Stimulated activated CD8-positive, alpha-beta memory T cell treated with anti-CD3 and anti-CD28 coated beads, Interleukin-15, amount 100 ng/mL, for 1 hour (primary cell): Measurements from ENCODE around the gene RAPGEF2.
"Not testable (repeated sequence)": the region's sequence is repeated elsewhere in the genome, so short reads cannot be mapped to it uniquely, and the experiment has no call there.

Source experiments
- DNase-seq: peaks from one replicate; pipeline ENCODE4 v3.0.0-alpha.2; 2020; ENCODE audit warnings: low read depth

Gene RAPGEF2

DNA sequence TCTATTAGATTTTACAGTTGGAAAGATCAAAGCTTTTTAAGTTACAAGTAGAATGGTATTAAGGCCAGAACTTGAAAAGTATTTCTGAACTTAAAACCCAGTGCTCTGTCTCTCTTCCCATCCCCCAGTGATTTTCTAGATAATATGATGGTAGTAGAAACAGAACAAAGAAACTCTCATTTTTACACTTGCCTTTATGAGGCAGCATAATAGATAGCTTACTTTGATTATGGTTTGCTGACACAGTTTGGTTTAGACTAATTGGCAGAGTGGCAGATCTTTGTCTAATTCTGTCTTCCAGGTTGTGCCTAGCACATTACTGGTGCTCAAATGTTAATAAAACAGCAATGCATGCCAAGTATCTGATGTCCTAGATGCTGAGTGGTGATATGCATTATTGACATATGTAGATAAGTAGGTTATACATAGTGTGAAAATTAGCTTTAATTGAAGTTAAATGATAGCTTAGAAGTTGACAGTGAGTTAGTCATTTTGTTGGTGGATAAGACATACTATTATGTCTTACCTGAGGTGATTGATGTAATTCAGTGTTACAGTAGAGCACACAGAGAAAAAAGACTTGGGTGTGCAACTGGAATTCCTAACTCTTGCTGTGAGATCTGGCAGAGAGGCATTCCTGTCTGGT is 4.3 kb upstream of the RAPGEF2 start:
- no peak for DNase-seq

DNA sequence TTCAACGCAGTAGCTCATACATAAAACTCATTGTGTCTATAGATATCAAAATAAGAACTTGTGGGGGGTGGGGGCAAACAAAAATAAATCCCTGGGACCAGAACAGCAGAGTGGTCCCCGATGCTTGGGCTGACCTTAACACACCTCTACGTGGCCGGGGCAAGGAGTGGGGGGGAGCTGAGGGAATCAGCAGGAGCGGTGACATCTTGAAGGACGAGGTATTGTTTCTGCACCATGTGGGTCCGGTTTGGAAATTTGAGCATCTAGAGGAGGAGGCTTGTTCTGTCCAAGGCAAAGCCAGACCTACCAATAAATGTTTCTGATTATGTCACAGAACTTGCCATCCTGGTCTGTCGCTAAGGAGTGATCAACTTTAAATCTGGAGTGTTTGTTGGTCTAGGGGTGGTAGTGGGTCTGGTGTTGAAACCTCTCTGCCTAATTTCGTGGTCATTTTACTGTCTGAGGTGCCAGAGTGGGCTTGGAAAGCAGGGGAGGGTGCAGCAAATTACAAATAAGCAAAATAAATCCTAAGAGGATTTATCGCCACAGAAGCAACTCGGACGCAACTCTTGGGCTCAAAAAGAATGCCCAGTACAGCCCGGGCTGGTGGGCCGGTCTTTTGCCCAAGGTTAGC is 774 bp upstream of the RAPGEF2 start:
- DNase-seq: no peak

DNA sequence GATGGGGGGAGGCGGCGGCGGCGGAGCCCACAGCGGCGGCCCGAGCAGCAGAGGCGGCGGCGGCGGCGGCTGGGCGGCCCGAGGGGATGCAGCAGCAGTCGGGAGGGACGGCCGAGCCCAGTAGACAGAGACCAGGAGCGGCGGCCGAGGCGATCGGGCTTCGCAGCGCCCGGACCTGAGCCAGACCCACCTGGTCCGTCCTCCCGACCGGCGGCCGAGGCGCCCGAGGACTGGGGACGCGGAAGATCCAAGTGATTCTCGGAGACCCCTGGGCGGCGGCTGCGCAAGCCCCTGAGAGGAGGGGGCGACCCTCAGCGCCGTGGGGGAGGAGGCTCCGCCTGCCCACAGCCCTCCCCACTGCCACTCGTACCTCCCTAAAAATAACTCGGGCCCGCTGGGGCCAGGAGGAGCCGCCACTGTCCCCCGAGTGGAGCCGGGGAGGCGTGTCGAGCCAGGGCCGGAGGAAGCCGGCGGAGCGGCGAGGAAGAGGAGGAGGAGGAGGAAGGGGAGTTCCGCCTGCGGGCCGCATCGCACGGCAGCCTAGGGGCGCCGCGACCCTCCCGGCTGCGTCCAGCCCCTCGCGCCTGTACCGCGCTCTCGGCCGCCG is 608 bp downstream of the RAPGEF2 start:
- DNase-seq: no peak

DNA sequence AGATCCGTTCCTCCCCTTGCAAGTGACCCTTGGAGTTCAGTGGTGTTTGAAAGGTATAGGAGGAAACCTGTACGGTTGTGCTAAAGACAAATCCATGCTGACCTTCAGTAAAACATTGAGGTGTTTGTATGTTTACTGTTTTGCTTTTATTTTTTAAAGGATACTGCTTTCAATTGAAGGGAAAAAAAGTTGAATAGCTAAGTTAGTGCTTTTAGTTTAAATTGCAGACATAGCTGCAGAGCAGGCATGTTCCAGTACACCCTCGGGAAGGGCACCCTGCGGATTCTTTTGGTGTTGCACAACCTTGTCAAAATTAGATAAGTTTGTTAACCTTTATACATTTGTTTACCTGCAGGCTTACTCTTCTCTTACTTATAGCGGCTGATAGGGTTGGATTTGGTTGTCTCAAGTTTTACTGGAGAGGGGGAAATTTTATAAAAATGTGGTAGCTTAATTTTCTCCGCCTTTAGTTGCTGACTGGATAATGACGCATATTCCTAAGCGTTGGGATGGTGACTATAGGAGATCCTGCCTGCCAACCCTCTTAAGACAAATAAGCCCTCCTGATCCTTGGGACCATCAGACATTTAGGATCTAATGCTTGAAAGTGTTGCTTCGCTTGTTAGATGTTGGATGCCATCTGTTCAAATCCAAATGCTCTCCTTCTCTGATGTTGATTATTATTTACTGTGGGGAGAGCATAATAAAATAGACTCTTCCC is 2.0 kb downstream of the RAPGEF2 start:
- no peak for DNase-seq

DNA sequence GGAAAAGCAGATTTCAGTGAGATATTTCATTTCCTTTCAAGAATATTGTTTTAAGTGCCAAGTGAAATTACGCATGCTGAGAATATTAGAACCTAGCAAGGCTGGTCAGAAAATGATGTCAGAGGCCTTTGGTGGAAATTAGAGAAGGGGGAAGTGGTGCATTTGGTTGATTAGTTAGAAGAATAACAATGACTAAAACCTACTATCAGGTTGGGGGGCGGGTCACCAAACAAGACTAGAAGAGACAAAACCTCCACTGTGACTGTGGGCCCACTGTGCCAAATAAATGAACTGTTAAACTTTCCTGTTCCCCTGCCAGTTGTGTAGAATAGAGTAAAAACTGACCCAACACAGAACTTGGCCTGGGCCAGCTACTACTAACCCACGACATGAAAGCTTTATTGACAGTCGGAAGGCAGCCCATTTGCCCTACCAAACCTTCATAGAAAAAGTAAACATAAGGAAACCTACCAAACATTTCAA is 2.9 kb downstream of the RAPGEF2 start:
- DNase-seq: no peak

DNA sequence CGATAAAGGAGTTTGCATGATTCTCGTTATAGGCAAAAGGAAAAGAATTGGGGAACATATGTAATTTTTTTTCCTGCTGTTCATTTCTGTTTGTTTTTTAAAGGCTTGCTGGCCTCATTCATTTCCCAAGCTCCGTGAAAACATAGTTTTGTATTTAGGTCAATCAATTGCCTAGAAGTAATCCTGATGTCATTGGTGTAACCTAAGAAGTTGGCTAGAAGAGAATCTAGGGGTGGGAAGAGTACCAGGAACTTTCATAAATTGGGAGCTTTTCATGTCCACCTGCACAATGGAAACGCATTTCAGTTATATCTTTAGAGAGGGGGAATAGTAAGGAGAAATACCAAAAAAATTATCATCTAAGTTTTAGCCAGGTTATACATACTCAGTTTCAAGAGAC is 3.8 kb downstream of the RAPGEF2 start:
- no peak for DNase-seq

DNA sequence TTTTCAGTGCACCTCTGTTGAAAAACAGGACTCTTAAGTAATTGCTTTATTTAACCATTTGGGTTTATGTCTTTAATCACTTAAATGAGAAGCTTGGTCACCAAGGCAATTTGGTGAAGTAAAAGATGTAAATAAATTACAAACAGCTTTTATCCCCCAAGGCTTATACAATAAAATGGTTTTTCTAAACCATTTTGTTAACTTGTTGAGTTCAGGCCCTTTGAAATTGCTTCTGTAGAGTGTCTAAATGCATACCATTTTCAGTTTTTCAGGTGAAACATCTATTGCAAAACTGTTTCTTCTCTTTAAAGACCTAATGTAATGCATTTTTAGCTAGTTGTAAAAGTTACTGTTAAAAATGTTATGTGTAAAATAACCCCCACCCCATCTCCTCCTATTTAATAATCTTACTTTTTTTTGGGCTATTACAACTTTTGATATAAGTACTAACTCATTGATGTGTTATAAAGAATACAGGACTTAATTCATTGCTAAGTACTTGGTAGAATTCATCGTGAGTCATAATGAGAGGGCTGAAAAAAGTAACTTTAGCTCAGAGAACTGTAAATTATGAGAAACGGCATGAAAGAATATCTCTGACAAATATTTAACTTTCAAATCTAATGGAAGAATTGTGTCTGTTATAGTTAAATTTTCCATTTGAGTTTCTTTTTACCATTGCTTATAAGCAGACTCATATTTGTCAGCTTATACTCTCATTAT is 4.5 kb downstream of the RAPGEF2 start:
- DNase-seq: no peak

DNA sequence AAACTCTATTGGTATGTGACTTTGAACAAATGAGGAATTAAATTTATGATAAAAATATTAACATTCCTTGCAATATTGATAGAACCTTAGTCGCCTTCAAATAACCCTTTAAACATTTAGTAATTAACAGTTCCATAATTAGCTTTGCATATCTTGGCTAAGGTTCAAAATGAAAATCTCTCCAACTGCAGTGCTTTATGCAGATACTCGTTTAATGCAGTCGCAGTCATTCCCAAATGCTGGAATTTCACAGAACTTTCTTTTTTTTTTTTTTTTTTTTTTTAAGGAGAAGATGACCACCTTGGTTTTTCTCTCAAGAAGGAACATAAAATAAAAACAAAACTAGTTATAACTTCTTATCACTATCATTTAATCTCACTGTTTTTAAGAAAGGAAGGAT is 5.2 kb downstream of the RAPGEF2 start:
- no peak for DNase-seq

DNA sequence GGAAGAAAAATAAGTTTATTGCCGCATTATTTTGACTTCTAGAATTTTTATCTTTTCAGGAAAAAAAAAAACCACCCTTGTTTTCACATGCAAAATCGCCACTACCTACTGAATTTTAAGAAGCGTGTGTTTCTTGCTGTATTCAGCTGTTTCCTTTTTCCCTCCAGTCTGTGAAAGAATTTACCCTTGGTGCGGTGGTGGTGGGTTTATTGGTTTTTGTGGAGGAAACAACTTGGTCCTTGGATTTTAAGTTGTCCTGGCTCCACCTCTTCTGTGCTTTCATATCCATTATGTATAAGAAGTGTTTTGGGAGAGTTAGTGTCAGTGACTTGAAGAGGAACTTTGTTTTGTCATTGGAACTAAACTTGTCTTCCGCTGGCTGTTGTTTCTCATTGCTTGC is 8.1 kb downstream of the RAPGEF2 start:
- no peak for DNase-seq

DNA sequence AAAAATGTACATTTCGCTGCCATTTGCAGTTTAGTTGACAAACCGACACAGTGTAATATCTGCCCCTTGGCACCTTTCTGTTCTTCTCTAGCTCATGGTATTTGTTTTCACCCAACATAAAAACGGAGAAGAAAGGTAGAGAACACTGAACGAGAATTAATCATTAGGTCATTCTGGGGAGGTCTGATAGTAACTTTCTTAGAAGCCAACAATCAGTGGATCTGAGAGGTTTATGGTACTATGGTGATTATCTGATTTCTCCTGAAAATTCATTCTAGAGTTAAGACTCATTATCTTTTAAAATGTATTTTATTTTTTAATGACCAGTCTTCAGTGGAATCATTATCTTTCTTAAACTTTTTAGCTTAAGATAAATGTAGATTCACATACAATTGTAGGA is 8.5 kb downstream of the RAPGEF2 start:
- no peak for DNase-seq

DNA sequence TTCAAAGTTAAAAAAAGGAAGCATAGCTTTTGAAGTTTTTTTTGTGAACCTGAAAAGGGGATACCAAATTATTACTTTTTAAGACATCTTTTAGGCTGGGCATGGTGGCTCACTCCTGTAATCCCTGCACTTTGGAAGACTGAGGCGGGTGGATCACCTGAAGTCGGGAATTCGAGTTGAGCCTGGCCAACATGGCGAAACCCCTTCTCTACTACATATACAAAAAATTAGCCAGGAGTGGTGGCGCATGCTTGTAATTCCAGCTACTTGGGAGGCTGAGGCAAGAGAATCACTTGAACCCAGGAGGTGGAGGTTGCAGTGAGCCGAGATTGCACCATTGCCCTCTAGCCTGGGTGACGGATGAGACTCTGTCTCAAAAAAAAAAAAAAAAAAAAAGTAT is 10.5 kb downstream of the RAPGEF2 start:
- DNase-seq: not testable (repeated sequence)

DNA sequence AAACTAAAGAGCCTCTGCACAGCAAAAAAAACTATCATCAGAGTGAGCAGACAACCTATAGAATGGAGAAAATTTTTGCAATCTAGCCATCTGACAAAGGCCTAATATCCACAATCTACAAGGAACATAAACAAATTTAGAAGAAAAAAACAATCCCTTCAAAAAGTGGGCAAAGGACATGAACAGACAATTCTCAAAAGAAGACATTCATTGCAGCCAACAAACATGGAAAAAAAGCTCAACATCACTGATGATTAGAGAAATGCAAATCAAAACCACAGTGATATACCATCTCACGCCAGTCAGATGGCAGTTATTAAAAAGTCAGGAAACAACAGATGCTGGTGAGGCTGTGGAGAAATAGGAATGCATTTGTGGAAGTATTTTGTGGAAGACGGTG is 13.2 kb downstream of the RAPGEF2 start:
- not testable (repeated sequence) for DNase-seq

DNA sequence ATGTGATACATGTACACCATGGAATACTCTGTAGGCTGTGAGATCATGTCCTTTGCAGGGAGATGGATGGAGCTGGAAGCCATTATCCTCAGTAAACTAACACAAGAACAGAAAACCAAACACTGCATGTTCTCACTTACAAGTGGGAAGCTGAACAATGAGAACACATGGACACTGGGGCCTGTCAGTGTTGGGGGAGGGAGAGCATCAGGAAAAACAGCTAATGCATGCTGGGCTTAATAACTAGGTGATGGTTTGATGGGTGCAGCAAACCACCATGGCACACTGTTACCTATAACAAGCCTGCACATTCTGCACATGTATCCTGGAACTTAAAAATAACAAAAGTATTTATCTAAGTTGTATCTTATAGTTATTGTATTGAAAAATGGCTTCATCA is 13.8 kb downstream of the RAPGEF2 start:
- not testable (repeated sequence) for DNase-seq

DNA sequence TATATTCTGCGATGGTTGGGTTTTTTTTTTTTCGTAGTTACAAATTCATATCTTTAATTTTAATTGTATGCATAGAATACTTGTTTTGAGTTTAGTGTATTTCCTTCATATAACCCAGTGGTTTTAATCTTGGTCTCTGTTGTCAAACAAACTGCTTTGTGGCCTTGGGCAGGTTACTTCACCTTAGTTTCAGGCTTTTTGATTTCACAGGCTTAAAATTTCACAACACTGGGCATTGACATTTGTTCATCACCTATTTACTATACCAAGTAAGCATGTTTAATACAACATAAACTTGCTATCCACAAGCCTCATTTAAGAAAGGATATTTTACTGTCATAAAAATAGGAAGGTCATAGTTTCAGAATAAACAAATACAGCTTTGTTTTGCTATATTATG is 14.7 kb downstream of the RAPGEF2 start:
- no peak for DNase-seq

DNA sequence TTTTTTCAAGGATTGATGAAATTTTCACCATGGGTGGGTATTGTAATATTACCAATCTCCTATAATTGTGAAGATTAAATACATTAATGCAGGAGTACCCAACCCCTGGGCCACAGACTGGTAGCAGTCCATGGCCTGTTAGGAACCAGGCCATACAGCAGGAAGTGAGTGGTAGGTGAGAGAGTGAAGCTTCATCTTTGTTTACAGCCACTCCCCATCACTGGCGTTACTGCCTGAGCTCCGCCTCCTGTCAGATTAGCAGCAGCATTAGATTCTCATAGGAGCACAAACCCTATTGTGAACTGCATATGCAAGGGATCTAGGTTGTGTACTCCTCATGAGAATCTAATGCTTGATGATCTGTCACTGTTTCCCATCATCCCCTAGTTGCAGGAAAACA is 15.1 kb downstream of the RAPGEF2 start:
- no peak for DNase-seq

DNA sequence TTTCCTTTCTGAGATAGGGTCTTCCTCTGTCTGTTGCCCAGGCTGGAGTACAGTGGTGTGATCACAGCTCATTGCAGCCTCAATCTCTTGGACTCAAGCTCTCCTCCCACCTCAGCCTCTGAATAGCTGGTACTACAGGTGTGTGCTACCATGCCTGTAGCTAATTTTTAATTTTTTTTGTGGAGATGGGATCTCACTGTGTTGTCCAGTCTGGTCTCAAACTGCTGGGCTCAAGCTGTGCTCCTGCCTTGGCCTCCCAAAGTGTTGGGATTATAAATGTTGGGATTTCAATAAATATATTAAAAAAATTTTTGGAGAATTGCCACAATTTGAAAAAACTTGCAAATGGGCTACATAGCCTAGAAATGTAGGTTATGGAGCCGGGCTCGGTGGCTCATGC is 18.5 kb downstream of the RAPGEF2 start:
- no peak for DNase-seq

DNA sequence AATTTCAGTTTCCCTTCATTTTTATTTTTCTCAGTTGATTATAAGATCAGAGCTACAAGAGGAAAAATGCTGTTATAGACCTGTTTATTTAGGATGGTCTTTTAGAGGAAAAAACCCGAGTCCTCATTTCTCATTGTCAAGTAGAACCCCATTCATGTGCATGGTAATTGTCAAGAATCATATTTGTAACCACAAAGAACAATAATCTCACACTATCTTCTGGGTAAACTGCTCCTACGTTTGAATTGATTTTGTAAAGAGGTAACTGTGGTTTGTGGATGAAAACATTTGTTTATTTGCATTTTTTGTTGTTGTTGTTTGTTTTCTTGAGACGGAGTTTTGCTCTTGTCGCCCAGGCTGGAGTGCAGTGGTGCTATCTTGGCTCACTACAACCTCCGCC is 23.8 kb downstream of the RAPGEF2 start:
- no peak for DNase-seq

DNA sequence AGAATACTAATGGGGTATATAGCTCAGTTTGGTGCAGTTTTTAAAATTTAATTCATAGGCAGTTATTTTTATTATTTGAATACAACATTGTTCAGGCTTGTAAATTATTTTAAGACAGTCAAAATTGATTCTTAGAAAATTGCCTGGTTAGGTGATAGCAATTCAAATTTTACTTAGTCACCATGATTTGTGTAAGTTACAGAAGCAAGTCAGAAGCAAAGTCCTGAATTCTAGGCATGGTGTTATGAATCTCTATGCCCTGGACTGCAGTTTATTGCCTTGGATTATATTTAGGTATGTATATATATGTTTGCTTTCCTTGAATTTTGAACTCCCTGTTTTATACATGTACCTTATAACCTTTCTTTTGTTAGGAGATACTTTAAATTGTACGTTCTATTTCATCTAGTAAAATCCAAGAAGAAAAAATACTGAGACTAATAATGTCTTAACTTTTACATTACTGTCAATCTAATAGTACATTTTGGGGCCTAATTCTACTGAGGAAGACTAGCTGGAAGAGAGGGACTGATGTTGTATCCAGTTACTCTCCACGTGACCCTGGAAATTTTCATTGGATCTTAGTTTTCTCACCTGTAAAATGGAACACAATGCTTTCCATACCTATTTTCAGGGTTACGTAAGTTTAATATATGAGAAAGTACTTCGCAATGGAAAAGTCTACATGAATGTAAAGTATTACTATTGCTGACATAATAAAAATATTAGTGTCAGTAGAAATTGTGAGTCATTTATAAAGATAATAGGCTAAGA is 25.1 kb downstream of the RAPGEF2 start:
- no peak for DNase-seq

DNA sequence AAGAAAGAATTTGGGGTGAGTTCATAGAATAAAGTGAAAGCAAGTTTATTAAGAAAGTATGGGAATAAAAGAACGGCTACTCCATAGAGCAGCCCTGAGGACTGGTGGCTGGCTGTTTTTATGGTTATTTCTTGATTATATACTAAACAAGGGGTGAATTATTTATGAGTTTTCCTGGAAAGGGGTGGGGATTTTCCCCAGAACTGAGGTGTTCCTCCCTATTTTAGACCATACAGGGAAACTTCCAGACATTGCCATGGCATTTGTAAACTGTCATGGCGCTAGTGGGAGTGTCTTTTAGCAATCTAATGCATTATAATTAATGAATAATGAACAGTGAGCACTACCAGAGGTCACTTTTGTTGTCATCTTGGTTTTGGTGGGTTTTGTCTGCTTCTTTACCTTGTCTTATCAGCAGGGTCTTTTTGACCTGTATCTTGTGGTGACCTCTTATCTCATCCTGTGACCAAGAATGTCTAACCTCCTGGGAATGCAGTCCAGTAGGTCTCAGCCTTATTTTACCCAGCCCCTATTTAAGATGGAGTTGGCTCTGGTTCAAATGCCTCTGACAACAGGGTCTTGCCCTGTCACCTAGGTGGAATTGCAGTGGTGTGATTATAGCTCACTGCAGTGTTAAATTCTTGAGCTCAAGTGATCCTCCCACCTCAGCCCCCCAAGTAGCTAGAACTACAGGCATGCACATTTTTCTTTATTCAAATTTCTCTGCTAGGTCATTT is 27.1 kb downstream of the RAPGEF2 start:
- DNase-seq: no peak

DNA sequence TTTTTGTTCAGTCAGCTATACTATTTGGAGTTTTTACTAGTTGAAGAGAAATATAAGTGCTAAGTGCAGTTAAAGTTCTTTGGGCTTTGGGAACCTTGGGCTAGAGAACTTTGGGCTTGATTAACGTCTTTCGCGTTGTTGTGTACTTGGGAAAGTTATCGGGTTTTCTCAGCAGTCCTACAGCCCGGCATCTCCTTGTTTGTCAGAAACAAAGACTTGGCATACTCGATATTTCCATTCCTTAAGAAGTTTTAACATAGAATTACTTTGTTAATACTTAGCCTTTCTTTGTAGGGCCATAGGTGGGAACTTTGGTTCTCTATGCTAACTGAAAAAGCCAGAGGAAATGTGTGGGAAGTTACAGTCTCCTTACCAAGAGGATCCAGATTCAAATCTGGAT is 28.7 kb downstream of the RAPGEF2 start:
- no peak for DNase-seq

DNA sequence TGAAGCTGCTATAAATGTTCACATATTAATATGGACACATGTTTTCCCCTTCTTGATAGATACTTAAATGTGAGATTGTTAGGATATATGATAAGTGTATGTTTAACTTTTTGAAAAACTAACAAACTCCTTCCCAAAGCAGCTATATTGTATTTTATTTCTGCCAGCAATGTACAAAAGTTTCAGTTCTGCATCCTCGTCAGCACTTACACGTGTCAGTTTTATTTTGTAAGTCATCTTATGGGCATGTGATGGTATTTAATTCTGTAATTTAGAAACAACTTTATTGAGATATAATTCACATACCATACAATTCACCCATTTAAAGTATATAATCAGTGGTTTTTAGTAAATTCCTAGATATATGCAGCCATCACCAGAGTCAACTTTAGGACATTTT is 31.6 kb downstream of the RAPGEF2 start:
- no peak for DNase-seq
